K562 (cell line): ENCODE data around the gene DENR. TPM values are rescaled to one million over a fixed set of nuclear protein-coding genes. Genes with fewer than 3 reads are reported as not detected.

Experiments used
- ATAC-seq: fragments of 200-7000 bp; cut with Tn5 transposase; 3 replicates; pipeline ENCODE4 v1.9.1; 2020; ENCODE audit warnings: moderate library complexity
- BruUV-seq: library from RNA; stranded (reverse); fragments of 400-500 nt; replicated peaks from 2 replicates; lab custom pipeline; 2021; lab: Mats Ljungman, UMichigan
- CTCF ChIA-PET: fragments of 300-600 bp; formaldehyde crosslinking; extraction: SDS; loops from one replicate; lab custom pipeline; 2021; ENCODE audit warnings: low intra/inter-chr PET ratio; lab: Yijun Ruan, JAX
- POLR2A ChIA-PET: fragments of 300-600, 350-650 bp; sonication (Branson Sonifier 250); formaldehyde crosslinking; extraction: SDS; loops from one replicate; lab custom pipeline; 2021; ENCODE audit warnings: antibody characterized with exemption, inconsistent platforms; lab: Yijun Ruan, JAX
- DNase-seq, 4 experiments: peaks; one replicate each; pipeline versions ENCODE4 v3.0.0 to v3.0.0-alpha.2; 2011 to 2018; ENCODE audit warnings: low spot score in 3 of 4, mixed read lengths in 3 of 4; ENCODE audit errors: extremely low read depth in 1 of 4
- FAIRE-seq: peaks from 2 replicates; lab custom pipeline; 2011; peaks lifted over from hg19 to GRCh38; lab: Jason Lieb, UNC
- H2AFZ ChIP-seq: 2 replicates; pipeline ENCODE4 v1.6.0; 2011; ENCODE audit warnings: low read depth, low read length, control low read depth, inconsistent platforms
- H3K27ac ChIP-seq: fragments of 200-600 bp; 3 replicates; pipeline ENCODE4 v1.8.0; 2011; ENCODE audit warnings: low read depth, mild to moderate bottlenecking, control low read depth, inconsistent platforms, low read length, moderate library complexity, mixed read lengths; ENCODE audit errors: extremely low read depth
- H3K27me3 ChIP-seq, 2 experiments: fragments of 300-600 bp in 1 of 2; 2 replicates in 1 of 2; 3 replicates in 1 of 2; pipeline versions ENCODE4 v1.6.0 to v1.8.0; 2011; ENCODE audit warnings: inconsistent platforms in 2 of 2, low read length in 2 of 2, mild to moderate bottlenecking in 1 of 2, mixed read lengths in 1 of 2, moderate library complexity in 1 of 2; ENCODE audit not compliant: control insufficient read depth in 2 of 2, insufficient read depth in 2 of 2
- H3K36me3 ChIP-seq: fragments of 300-600 bp; 3 replicates; pipeline ENCODE4 v1.8.0; 2011; ENCODE audit warnings: mild to moderate bottlenecking, low read length, inconsistent platforms; ENCODE audit not compliant: control insufficient read depth, insufficient read depth
- H3K4me1 ChIP-seq, 2 experiments: fragments of 200-600 bp in 1 of 2; replicated peaks in 1 of 2; 2 replicates in 1 of 2; 3 replicates in 1 of 2; pipeline versions ENCODE4 v1.5.1 to v1.8.0; 2011; ENCODE audit warnings: inconsistent platforms in 2 of 2, low read length in 2 of 2, mild to moderate bottlenecking in 1 of 2, mixed read lengths in 1 of 2, moderate library complexity in 1 of 2; ENCODE audit not compliant: control insufficient read depth in 2 of 2, insufficient read depth in 2 of 2
- H3K4me2 ChIP-seq: 2 replicates; pipeline ENCODE4 v1.6.1; 2011; ENCODE audit warnings: low read length, control low read depth, inconsistent platforms, mixed read lengths; ENCODE audit not compliant: insufficient read depth
- H3K4me3 ChIP-seq: fragments of 200-600 bp; sonication (generic), shearing (Covaris generic); 2 replicates; pipeline ENCODE4 v1.5.1; 2016; ENCODE audit warnings: control low read depth, inconsistent platforms
- H3K79me2 ChIP-seq: fragments of 200-600 bp; 3 replicates; pipeline ENCODE4 v1.8.0; 2011; ENCODE audit warnings: low read length, inconsistent platforms; ENCODE audit not compliant: control insufficient read depth, insufficient read depth
- H3K9ac ChIP-seq, 2 experiments: 2 replicates each; pipeline versions ENCODE4 v1.6.0 to v1.6.1; 2011; ENCODE audit warnings: low read depth in 2 of 2, low read length in 2 of 2, control low read depth in 1 of 2, inconsistent platforms in 1 of 2, mild to moderate bottlenecking in 1 of 2, mixed read lengths in 1 of 2; ENCODE audit not compliant: insufficient read depth in 1 of 2
- H3K9me1 ChIP-seq: one replicate; pipeline ENCODE4 v1.6.0; 2011; ENCODE audit warnings: inconsistent platforms, mild to moderate bottlenecking, low read length, moderate library complexity; ENCODE audit not compliant: control insufficient read depth, insufficient read depth
- H3K9me3 ChIP-seq: replicated peaks from 2 replicates; pipeline ENCODE4 v1.5.1; 2011; ENCODE audit warnings: low read depth, low read length, inconsistent platforms; ENCODE audit not compliant: control insufficient read depth, insufficient read depth
- H4K20me1 ChIP-seq: replicated peaks from 2 replicates; pipeline ENCODE4 v1.6.1; 2011; ENCODE audit warnings: low read length, inconsistent platforms, mixed read lengths; ENCODE audit not compliant: control insufficient read depth, insufficient read depth
- CSDE1 ChIP-seq, 2 experiments: fragments of 450-650 bp; IDR thresholded peaks; 2 replicates each; pipeline ENCODE4 v1.6.1; 2016; ENCODE audit warnings: mild to moderate bottlenecking in 1 of 2
- HCFC1 ChIP-seq: IDR thresholded peaks from 2 replicates; pipeline ENCODE4 v1.6.1; 2012; ENCODE audit warnings: low read depth, low read length, improper control_type of control experiment
- HDAC3 ChIP-seq: fragments of 450-650 bp; IDR thresholded peaks from 2 replicates; pipeline ENCODE4 v1.6.1; 2018; ENCODE audit warnings: borderline replicate concordance, mild to moderate bottlenecking, moderate library complexity; ENCODE audit not compliant: partially characterized antibody
- MYBL2 ChIP-seq, 2 experiments: fragments of 450-650 bp in 1 of 2; sonication (generic) in 1 of 2; formaldehyde crosslinking in 1 of 2; IDR thresholded peaks; 2 replicates each; pipeline versions ENCODE4 v1.6.1 to v1.8.1; 2017 to 2022; ENCODE audit warnings: borderline replicate concordance in 1 of 2, inconsistent platforms in 1 of 2, low read depth in 1 of 2, mild to moderate bottlenecking in 1 of 2, missing genetic modification reagents in 1 of 2, moderate library complexity in 1 of 2
- RCOR1 ChIP-seq, 2 experiments: IDR thresholded peaks; 2 replicates each; pipeline ENCODE4 v1.6.1; 2012; ENCODE audit warnings: low read depth in 2 of 2, low read length in 2 of 2, borderline replicate concordance in 1 of 2, improper control_type of control experiment in 1 of 2
- STAT5A ChIP-seq: IDR thresholded peaks from 2 replicates; pipeline ENCODE4 v1.6.1; 2012; ENCODE audit warnings: low read length, inconsistent platforms, borderline replicate concordance
- WGBS: fragments of 100-300 bp; shearing (Covaris generic); methylation state at CpG from one replicate; pipeline ENCODE4 v1.1.6; 2016; ENCODE audit warnings: low coverage, mixed read lengths; ENCODE audit not compliant: insufficient coverage; ENCODE audit errors: missing lambda C conversion rate; 5-methylcytosine and 5-hydroxymethylcytosine counted together
- in situ Hi-C: fragments of 300-500 bp; cut with MboI; formaldehyde crosslinking; loops from 4 replicates; pipeline ENCODE4 v1.15.0; 2018; ENCODE audit warnings: inconsistent platforms, mixed read lengths
- intact Hi-C: fragments of 100-400 bp; cut with micrococcal nuclease; formaldehyde crosslinking; loops from 2 replicates; pipeline ENCODE4 v1.14.2; 2022
- polyA plus RNA-seq, 8 experiments: library from polyadenylated mRNA; depleted of rRNA in 4 of 8; stranded (reverse) in 5 of 8; unstranded in 3 of 8; fragments of >200 nt; fragmentation: Nextera tagmentation in 2 of 8; fragmentation: Illumina TruSeq in 1 of 8; extraction: Ambion mirVana in 2 of 8; extraction: Trizol in 1 of 8; gene quantifications; 2 replicates each; pipeline versions ENCODE4 v1.2.1 to v1.2.3, GENCODE V29; 2011 to 2014; ENCODE audit warnings: inconsistent platforms in 1 of 8, missing spikeins in 1 of 8
- total RNA-seq, 7 experiments: library from RNA; depleted of rRNA in 6 of 7; stranded (reverse); fragments of >200 nt in 6 of 7; fragmentation: Illumina TruSeq in 2 of 7; extraction: Trizol in 2 of 7; gene quantifications; 2 replicates each; pipeline versions ENCODE4 v1.2.1 to v1.2.3, GENCODE V29; 2011 to 2021; ENCODE audit warnings: low replicate concordance in 1 of 7
- TF ChIP-seq, protein P1 (sequence below): fragments of 450-650 bp; IDR thresholded peaks from 2 replicates; pipeline ENCODE4 v1.6.1; 2016
- TF ChIP-seq, protein P2 (sequence below), 2 experiments: fragments of 450-650 bp in 1 of 2; sonication (generic) in 1 of 2; formaldehyde crosslinking in 1 of 2; IDR thresholded peaks in 1 of 2; conservative IDR thresholded peaks in 1 of 2; 2 replicates each; pipeline versions ENCODE4 v1.6.1 to v1.8.1; 2016 to 2023; ENCODE audit warnings: mild to moderate bottlenecking in 2 of 2, moderate library complexity in 2 of 2, inconsistent platforms in 1 of 2, missing genetic modification reagents in 1 of 2
- TF ChIP-seq, protein P3 (sequence below): fragments of 200-800 bp; sonication (Bioruptor generic); IDR thresholded peaks from 2 replicates; pipeline ENCODE4 v1.6.1; 2017; ENCODE audit warnings: missing genetic modification characterization, missing compliant biosample characterization

The DENR gene
- total and polyA plus RNA-seq, 9 of the 15 experiments (the other 6 are each of a cell fraction or from before 2014, with no cell fraction given): 32.5 to 77.4 (median 54.7) TPM

DNA sequence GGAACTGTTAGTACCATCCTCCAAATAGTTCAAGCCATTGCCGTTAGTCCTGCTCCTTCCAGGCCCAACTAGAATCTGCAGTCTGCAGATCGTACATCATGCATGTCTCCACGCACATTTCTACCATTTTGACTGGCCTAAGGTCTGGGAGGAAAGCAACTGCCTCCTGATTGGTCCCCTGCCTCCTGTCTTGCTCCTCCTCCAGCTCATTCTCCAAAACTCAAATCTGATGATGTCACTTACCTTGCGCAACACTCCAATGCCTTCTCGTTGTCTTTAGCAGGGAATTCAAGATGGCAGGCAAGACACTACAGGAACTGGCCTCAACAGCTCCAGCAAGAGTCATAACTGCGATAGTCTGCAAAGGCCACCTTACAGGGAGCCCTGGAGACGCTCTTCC is 12.3 kb upstream of the DENR start (continued):
- TF ChIP-seq, protein P1, sequence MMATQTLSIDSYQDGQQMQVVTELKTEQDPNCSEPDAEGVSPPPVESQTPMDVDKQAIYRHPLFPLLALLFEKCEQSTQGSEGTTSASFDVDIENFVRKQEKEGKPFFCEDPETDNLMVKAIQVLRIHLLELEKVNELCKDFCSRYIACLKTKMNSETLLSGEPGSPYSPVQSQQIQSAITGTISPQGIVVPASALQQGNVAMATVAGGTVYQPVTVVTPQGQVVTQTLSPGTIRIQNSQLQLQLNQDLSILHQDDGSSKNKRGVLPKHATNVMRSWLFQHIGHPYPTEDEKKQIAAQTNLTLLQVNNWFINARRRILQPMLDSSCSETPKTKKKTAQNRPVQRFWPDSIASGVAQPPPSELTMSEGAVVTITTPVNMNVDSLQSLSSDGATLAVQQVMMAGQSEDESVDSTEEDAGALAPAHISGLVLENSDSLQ: peak; percentile 72
- TF ChIP-seq RCOR1 (IDR thresholded peaks at IDR 0.05; ENCODE audit: borderline replicate concordance in 1 of 2, low read depth in 2 of 2, low read length in 2 of 2): peak in 1 of 2 experiments; percentile 51; a peak in 1 of 4 replicates
- TF ChIP-seq, protein P2, sequence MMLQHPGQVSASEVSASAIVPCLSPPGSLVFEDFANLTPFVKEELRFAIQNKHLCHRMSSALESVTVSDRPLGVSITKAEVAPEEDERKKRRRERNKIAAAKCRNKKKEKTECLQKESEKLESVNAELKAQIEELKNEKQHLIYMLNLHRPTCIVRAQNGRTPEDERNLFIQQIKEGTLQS (IDR thresholded peaks at IDR 0.05): peak; percentile 95
- TF ChIP-seq, protein P2 (CRISPR knock-in tag; conservative IDR thresholded peaks at IDR 0.05): no peak
- TF ChIP-seq, protein P3, sequence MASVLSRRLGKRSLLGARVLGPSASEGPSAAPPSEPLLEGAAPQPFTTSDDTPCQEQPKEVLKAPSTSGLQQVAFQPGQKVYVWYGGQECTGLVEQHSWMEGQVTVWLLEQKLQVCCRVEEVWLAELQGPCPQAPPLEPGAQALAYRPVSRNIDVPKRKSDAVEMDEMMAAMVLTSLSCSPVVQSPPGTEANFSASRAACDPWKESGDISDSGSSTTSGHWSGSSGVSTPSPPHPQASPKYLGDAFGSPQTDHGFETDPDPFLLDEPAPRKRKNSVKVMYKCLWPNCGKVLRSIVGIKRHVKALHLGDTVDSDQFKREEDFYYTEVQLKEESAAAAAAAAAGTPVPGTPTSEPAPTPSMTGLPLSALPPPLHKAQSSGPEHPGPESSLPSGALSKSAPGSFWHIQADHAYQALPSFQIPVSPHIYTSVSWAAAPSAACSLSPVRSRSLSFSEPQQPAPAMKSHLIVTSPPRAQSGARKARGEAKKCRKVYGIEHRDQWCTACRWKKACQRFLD (CRISPR knock-in tag): 0 out of 2 replicates have a peak, but pooled peaks have one; percentile 26

DNA sequence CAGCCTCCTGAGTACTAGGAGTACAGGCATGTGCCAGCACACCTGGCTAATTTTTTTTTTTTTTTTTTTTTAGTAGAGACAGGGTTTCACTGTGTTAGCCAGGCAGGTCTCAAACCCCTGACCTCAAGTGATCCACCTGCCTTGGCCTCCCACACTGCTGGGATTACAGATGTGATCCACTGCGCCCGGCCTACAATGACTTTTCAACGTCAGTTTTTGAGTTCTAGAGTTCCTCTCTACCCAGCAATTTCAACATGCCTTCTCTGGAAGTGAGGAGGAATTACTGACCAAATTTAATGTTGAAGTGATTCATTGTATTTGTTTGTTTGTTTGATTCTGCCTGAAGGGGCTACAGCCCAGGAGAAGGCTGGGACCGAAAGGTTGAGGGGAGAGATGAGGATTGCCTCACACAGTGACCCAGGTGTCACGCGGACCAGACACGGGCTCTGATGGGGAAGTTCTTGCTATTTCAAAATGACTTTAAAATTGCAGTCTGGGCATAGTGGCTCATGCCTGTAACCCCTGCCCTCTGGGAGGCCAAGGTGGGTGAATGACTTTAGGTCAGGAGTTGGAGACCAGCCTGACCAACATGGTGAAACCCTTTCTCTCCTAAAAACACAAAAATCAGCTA is 8.6 kb upstream of the DENR start:
- BruUV-seq: no TSS peak
- intact Hi-C loops: no loop called here
- Histone ChIP-seq H3K9ac (no peak overlapping the region), H3K9me1 (no peaks in the 10 kb centered on the region), H3K4me3 (no peak overlapping the region), H2AFZ (no peak overlapping the region), H3K4me2 (no peak overlapping the region), H3K27me3 (no peaks in the 10 kb centered on the region), H3K4me1 (peaks cover 0 to 5% of the 10 kb centered on the region in 2 experiments; a peak in 1 of 5 replicates), H3K9me3 (no peaks in the 10 kb centered on the region), H3K79me2 (no peaks in the 10 kb centered on the region), H3K36me3 (no peaks in the 10 kb centered on the region), H3K27ac (no peak overlapping the region), H4K20me1 (no peaks in the 10 kb centered on the region)
- CTCF ChIA-PET: no interaction called here
- in situ Hi-C loops: no loop called here
- FAIRE-seq (no peak), DNase-seq (no peak), ATAC-seq (no peak)
- WGBS: 73% methylated on average over 7 of the region's 7 CpGs
- POLR2A ChIA-PET: no interaction called here
- TF ChIP-seq HDAC3 (no peak), MYBL2 (IDR thresholded peaks at IDR 0.05; ENCODE audit: low read depth) (no peak), MYBL2 (CRISPR knock-in tag; IDR thresholded peaks at IDR 0.05; ENCODE audit: borderline replicate concordance) (no peak), STAT5A (no peak), CSDE1 (IDR thresholded peaks at IDR 0.05) (no peak), HCFC1 (no peak)
